ENCODE data around the gene FABP3.

The FABP3 gene

DNA sequence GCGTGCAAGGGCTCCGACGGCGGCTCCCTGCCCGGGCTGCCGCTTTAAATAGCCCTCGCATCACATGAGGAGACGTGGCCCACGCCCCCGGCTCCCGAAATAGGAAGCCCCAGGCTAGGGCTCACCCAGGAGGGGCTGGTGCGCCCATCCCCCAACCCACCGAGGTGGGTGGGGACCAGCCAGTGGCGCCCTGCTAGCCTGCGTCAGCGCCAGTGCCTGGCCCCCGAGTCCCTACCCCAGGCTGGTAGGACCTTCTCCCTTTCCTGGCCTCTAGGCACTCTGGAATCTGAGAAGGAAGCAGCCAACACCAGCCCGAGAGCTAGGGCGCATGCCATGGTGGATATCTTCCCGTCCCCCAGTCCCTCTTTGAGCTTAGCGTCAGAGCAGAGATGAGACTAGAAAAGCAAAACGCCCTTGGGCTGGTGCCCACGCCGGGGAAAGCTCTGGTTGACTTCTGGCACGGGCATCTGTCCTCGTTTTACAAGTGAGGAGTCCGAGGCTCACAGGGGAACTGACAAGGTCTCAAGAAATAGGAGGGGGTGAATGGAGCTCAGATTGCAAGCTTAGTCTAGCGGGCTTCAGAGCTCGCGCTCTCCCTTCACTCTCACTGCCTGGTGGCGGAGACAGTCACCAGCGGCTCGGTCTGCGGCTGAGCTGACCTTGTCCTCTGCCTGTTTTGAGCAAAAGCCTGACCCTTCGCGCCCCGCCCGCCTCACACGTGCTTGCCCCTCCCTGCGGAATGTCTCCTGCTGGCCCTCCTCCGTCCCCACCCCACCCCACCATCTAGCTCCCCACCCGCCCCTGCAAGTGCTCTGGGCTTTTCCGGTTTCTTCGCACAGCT, at the start of gene FABP3:
Gene FABP3, minus strand, starts transcription at position 21 of the 841 bp plus-strand sequence. CDS start 62 bp downstream, outside the sequence.
- DNase-seq = no peak

DNA sequence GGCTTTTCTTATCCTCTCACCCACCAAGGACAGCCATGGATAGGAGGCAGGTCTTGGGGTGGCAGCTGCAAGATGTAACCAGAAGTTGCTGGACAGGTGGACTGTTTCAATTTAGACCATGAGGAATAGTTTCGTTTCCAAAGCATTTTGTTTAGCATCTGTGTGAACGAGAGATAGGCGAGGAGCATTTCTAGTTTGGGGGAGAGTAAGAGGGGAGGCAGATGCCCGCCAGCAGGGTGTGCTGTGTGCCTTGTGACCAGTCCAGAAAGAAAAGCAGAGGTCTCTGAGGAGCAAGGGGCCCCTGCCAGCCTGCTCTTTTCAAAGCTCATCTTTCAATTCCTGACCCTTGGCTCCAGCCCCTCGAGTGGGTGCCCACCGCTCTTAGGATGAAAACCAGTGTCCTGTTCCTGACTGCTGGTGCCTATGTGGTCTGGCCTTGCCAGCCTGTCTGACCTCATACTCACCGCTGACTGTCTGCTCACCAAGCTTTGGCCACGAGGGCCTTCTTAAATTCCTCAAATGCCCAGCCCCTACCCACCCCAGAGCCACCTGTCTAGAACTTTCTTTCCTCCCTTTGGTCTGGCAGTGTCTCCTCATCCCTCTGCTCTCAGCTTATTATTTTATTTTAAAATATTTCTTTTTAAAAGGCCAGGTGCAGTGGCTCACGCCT, 48.6 kb upstream of the FABP3 start:
- DNase-seq = no peak

DNA sequence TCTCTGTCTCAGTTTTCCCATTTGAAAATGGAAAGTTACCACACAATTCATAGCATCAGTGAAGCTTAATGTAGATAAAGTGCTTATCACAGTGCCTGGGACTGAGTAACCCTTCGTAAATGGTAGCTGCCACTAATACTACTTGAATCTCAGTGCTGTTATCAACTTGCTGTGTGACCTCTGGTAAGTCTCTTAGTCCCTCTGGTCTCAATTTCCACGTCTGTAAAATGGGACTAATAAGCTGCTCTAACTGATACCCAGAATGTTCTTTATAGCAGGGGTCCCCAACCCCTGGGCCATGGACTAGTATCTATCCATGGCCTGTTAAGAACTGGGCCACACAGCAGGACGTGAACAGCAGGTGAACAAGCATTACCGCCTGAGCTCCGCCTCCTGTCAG, 47.8 kb upstream of the FABP3 start:
- DNase-seq = no peak

DNA sequence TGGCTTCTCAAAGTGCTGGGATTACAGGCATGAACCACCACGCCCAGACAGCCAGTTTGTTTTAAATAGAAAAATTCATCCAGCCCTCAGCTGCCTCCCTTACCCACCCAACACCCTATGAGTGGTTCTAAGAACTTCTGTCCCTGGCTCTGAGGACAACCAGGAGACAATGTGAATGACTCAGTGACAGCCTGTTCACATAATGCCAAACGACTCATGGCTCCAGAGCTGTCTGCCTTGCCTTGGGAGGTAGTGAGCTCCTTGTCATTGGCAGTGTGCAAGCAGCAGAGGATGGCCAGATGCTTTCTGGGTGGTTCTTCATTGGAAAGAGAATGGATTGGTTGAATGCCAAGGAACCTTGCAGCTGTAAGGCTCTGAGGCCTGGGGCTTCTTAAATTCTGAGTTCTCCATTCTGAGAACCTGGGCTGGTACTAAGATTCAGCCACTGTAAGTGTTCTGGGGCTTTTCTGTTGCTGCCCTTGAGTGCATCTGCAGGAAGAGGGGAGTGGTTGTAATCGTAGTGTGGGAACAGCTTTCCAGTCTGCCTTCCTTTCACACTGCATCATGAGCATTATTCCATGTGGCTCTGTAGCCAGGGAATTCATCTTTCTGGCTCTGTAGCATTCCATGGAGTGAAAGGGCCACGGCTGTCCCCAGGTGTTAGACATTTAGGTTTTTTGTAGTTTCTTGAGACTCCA, 45.9 kb upstream of the FABP3 start:
- DNase-seq = no peak

DNA sequence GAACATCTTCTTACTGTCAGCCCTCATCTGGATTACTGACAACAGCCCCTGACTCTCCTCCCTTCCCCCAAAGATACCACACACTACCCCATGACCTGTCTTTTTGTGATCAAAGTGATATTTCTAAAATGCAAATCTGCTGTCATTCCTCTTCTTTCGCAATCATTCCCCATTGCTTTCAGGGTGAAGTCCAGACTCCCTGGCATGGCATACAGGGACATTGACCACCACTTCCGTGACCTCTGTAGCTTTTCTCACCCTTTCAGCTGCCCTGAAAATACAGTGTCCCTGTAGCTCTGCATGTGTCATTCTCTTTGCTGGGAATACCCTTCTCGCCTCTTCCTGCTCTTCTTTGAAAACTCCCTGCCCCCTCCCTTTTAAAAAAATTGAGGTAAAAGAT, 44.3 kb upstream of the FABP3 start:
- DNase-seq = no peak

DNA sequence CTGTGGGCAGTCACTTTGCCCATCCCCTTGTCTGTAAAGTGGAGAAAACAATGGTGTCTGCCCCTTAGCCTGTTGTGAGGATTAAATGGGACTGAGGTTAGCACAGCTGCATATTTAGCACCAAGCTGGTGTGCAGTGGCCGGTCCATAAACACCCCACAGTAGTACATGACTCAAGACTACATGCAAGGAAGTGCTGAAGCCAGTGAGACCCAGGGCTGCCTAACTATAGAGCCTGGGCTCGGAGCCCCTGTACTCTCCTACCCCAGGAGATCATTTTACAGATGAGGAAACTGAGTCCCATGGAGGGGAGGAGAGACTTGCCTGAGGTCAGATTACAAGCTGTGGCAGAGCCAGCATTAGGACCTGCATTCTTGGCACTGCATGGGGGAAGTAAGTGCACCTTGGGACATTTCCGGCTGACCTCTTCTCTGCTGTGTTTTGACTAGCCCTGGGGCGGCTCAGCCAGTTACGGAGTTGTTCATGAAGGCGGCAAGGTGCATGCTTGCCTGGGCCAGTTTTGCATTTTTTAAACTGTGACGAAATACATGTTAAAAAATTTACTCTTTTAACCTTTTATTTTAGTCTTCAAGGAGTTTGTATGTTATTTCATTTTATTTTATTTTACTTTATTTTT, 43.3 kb upstream of the FABP3 start:
- no peak for DNase-seq

DNA sequence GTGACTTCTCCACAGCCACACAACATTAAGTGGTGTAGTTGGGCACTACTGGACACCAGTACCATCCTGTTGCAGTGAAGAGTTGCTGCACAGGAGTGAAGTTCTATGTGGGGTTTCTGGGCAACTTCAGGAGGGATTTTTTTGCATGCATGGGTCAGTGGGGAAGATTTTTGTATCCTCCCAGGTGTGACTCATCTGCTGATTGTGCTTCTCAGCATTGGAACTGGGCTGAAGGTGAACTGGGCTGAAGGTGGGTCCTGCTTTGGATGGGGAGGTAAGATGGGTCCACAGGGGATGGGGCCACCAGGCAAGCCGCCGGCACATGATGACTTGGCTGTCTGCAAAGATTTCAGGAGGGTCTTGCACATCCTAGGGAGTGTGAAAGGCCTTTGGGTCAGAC, 42.8 kb upstream of the FABP3 start:
- DNase-seq = no peak

DNA sequence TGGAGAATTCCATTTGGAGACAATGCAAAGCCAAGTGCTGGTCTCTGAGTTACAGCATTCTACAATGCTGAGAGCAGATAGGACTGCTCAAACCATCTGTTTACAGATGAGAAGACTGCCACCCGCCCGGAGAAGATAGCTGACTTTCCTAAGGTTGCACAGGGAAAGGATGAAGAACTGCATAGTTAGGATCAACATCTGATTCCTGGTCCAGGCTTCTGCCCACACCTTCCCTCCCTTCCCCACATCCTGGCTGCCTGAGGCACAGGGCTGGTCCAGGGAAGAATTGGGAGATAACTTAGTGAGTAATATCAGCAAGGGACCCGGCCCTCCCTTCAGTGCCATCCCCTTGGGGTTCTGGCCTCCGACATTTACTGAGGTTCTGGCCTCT, 42.1 kb upstream of the FABP3 start:
- no peak for DNase-seq

DNA sequence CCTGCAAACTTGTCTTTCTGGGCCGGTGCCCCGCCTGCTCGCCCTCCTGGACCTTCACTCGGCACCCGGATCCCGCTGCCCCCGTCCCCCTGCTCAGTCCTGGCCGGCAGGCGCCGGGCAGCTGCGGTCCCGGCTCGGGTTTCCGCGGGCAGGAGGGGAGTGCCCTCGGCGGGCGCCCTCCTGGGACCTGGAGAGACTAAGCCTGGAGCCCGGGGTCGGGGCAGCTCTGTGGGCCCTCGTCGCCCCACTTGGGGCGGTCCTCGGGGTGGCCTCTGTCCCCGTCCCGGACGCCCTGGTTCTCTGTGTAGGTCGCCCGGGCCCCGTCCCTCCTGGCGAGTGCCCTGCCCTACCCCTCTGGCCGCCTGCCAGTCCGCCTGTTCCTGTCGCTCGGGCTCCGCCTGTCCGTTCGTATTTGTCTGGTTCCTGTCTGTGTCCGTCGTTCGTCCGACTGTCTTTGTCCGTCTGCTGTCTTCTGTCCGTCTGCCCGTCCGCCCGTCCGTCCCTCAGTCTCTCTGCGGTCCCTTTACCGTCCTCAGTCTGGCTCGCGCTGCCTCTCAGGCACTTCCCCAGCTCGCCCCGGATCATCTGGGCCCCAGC, 40.6 kb upstream of the FABP3 start:
- DNase-seq = peak; percentile 16

DNA sequence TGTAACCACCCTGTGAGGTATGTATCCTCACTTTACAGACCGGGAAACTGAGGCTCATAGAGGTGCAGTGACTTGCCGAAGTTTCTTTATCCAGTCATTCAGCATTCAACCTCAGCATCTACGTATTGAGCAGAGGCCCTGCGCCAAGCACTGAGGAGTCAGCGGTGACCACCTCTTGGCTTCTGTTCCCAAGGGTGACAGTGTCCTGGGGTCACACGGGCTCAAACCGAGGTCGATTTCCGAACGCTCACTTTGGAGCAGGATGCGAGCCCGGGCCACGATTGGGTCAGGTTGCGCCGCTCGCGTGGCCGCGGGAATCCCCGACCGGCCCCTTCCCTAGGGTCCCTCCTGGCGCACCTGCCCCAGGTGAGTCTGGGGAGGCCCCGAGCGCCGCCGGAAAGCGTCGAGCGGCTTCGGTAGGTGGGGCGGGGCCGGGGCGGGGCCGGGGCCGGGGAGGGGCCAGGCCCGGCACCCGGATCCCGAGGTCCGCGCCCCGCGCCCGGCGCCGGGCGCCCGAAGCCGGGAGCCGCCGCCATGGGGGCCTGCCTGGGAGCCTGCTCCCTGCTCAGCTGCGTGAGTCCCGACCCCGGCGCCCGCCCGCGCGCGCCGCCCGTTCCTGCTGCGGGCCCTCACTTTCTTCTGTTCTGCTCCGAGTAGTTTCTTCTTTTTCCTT, 40.0 kb upstream of the FABP3 start, which contains the start of gene SERINC2:
Gene SERINC2, plus strand, starts transcription at position 482 of the 673 bp plus-strand sequence. Its CDS starts 53 bp downstream, at position 535.
- DNase-seq = no peak

DNA sequence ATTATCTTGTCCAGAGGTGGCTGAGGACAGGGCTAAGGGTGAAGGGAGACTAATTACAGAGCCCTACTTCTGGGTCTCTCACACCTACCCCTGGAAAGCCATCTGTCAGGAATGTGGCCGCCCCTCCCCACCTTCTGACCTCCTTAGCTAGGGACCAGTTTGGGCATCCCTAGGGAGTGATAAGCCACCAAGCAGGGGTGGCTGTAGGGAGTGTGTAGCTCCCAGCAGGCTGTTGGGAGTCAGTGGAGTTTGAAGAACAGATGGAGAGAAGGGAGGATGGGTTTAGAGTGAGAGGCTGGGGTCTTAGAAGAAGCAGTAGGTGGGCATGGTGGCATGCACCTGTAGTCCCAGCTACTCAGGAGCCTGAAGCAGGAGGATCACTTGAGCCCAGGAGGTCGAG, 39.3 kb upstream of the FABP3 start:
- DNase-seq = no peak

DNA sequence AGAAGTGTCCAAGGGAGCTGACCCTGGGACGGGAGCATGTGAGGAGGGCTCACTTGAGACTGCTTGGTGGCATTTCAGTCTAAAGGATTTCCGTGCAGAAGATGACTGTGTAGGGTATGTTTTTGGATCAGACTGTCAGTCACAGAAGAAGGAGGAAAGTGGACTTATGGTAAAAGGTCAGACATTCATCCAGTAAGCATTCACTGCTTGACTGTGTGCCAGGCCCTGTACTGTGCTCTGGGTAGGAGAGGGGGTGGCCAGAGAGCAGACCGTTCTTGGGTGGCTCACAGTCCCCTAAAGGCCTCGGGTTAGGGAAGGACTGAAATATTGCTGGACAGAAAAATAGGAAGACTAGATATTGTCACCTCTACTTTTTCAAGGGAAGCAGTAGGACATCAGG, 38.0 kb upstream of the FABP3 start:
- no peak for DNase-seq

DNA sequence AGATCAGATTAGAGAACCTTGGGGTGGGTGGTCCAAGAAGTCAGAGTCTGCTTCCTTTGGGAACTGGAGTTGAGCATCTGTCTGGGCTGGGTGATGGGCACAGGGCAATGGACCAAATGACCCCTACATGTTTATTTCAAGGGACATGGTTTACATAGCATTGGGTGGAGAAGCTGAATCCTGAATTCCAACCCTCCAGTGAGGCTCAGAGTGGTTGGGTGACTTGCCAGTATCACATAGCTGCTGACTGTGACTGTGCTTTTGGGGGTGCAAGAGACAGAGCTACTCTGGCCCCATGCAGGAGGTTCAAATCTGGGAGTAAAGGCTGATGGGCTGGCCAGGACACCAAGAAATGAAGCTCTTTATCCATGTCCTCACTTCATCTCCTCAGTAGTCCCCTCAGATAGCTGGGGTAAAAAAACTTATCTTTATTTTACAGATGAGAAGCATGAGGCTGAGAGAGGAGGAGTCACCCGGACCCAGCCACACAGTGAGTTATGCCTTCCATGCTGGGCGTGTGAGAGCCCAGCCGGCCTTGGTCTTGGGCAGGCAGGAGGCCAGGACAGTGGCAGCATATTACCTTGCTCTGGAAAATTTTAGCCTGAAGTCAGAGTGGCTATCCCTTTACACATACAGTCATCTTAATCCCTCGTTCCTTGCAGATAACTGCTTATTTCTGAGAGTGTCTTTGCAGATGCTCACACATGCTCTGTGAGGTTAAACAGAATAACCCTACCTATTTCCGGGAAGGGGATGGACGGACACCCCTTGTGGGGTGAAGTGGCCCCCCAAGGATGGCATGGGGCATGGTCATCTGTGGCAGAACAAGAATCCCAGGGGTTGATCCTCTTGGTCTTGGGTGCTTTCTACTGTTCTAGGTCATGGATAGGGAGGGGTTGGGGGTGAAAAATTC, 37.3 kb upstream of the FABP3 start:
- DNase-seq = no peak

DNA sequence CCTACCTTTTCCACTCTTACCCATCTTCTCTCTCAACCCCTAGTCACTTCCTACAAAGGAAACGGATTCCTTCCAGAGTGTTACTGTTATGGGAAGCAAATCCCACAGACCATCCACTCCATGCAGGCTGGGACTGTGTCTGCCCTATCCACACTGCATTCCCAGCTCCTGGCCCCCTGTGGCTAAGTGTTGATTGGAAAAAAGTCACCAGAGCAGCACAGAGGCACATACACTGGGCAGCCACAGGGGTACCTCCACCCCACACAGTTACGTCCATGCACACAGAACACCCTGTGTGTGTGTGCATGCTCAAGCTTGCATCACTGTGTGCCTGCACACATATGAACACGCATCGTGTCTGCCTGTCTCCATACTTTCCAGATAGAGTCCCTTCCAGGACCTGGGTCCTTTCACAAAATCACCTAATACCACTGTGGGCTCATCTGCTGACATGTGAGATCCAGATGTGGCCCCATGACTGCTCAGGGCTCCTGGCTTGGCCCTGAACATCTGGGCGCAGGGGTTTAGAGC, 36.0 kb upstream of the FABP3 start:
- DNase-seq = no peak

DNA sequence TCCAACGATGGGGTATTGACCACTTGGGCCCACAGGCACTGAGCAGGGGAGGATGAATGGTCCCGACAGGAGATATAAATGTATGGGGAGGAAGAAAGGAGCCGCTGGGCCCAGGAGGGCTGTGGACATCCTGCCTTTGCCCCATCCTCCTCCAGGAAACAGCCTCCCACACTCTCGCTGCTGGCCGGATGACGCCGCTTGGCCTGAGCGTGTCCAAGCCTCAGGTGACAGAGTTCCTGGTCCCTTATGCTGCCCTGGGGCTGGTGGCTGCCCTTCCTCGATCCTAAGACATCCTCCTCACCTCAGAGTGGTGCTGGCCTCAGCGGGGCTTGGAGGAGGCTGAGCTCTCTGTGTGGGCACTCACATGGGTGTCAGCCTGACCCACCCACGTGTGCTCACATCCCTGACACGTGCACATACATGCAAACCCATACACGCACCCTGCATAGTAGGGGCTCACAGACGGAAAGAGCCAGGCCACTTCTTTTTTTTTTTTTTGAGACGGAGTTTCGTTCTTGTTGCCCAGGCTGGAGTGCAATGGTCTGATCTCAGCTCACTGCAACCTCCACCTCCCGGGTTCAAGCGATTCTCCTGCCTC, 34.3 kb upstream of the FABP3 start:
- no peak for DNase-seq

DNA sequence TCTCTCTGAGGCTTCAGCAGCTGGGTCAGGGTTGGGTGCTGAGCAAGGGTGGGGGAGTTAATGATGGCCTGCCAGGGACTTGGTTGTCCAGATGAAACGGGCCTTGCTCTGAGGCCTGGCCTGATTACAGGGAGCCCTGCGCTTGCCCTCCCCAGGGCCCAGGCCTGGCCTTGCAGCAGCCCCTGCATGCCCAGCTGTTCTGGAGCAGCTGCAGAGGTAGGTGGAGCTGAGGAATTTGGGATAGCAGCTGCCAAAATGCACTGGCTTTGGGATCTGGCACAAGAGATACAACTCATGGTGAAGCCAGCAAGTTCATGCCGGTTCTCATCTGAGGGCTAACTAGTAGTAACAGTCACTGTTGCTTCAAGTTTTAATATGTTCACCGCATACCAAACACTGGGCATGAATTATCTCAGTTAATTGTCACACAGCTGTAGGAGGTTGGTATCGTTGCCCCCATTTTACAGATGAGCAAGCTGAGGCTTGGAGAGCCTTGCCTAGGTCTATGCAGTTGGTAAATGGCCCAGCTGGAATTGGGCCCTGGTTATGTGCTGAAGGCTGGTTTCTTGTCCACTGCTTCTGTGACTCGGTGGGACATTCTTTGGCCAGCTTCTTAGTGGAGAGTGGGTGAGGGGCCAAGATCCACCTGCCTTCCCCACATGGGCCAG, 32.8 kb upstream of the FABP3 start:
- DNase-seq = no peak

DNA sequence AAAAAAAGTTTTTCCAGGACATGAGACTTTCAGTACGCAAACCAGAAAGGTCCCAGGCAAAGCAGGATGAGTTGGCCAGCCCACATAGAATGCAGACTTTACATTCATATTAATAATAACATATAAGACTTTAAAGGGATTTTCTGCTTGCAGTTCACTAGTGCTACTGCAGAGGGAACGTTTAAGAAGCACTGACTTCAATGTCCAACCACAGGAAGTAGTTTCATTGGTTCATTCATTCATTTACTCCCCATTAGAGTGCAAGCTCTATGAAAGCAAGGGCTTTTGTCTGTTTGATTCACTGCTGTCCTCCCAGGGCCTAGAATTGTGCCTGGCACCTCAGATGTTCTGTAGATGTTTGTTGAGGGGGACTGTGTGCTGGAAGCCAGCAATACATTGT, 28.4 kb upstream of the FABP3 start:
- DNase-seq = no peak

DNA sequence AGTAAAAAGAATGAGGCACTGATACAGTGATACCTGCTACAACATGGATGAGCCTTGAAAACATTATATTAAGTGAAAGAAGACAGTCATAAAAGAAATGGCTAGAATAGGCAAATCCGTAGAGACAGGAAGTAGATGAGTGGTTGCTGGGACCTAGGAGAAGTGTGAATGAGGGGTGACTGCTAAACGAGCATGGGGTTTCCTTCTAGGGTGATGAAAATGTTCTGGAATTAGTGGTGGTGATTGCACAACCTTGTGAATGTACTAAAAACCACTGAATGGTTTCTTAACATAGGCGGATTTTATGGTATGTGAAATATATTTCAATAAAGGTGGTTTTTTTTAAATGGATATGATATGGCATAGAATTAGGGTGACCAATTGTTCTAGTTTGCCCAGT, 27.5 kb upstream of the FABP3 start:
- DNase-seq = no peak

DNA sequence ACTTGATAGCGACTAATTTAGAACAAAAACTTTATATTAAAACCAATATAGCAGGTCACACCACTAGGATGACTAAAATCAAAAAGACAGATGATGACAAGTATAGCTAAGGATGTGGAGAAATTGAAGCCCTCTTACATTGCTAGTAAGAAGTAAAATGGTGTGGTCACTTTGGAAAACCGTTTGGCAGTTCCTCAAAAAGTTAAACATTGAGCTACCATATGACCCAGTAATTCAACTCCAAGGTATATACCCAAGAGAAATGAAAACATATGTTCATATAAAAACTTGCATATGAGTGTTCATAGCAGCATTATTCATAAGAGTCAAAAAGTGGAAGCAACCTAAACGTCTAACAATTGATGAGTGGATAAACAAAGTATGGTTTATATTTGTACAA, 27.1 kb upstream of the FABP3 start:
- no peak for DNase-seq

DNA sequence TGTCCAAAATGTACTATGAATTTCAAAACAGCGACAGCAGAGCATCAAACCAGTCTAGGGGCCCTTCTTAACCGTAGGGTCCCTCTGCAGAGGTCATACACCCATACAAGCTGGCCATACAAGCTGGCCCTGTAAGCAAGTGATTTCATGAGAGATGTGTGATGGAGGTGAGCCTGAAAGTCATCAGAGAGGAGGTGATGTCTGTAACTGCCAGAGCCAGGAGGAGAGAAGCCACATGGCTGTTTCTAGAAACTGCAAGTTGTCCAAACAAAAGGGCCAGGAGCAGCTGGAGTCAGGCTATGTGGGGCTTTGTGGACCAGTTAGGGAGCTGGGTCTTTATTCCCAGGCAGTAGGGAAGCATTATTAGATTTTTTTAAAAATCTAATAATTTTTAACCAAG, 25.4 kb upstream of the FABP3 start:
- no peak for DNase-seq
